Heart left ventricle (tissue), 13 donors: ENCODE results near the gene CDC42SE2.

Experiments
- POLR2A ChIP-seq, 2 donors: fragments of 450-650 bp; IDR thresholded peaks; one replicate each; pipeline ENCODE4 v1.6.1; 2017; ENCODE audit warnings: antibody characterized with exemption in 2 of 2, mild to moderate bottlenecking in 2 of 2, moderate library complexity in 2 of 2
- TF ChIP-seq, protein P1 (sequence below), 12 donors: fragments of 200-600 bp; sonication (generic) in 4 of 12; IDR thresholded peaks; one replicate each; pipeline versions ENCODE4 v1.5.0 to v1.8.0; 2018 to 2022; ENCODE audit warnings: antibody characterized with exemption in 12 of 12, mild to moderate bottlenecking in 5 of 12
- donor health status: ischemic (EF 13 %, LVEDD 7.1; RV severe dilation, severe dysfunction).
- donor health status: DM: no; HTN: yes; CAD: no.
- donor health status: DM: no; HTN: no; CAD: no.
- donor health status: ischemic (EF 25% LVEDD 6.9; RV normal size, moderate dysfunction).
- donor health status: ischemic (EF 25% LVEDD 5.7; RV mildly dilated, moderate dysfunction).
- donor health status: ischemic (EF 35%, LVEDD 5.7; RV mildly dilated, moderate dysfunction).
- donor health status: nonischemic (EF 11% LVEDD 7.7; RV severe dilation, severe dysfunction).
- donor health status: DM: yes; HTN: yes; CAD: no.
- donor health status: PGD.
- donor health status: ischemic (EF 29% LVEDD 5.4; RV normal size, mild dysfunction).
- donor health status: nonischemic (EF 23%, LVEDD 6.1; RV moderate dilation, normal function).

DNA sequence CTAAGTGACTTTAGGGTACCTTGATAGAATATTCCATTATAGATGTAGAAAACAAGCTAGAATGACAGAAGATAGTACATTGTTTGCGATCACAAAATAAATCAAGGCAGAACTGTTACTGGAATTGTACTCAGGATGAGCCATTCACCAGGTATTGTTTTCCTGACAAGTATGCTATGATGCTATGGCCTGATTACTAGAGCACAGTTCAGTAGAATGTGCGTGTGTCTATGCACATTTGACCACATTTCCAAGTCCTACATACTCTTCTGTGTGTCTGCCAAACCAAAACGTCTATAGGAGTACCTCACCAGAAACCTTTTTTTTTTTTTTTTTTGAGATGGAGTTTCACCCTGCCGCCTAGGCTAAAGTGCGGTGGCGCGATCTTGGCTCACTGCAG lies 43.3 kb upstream of the CDC42SE2 start:
- TF ChIP-seq, protein P1, sequence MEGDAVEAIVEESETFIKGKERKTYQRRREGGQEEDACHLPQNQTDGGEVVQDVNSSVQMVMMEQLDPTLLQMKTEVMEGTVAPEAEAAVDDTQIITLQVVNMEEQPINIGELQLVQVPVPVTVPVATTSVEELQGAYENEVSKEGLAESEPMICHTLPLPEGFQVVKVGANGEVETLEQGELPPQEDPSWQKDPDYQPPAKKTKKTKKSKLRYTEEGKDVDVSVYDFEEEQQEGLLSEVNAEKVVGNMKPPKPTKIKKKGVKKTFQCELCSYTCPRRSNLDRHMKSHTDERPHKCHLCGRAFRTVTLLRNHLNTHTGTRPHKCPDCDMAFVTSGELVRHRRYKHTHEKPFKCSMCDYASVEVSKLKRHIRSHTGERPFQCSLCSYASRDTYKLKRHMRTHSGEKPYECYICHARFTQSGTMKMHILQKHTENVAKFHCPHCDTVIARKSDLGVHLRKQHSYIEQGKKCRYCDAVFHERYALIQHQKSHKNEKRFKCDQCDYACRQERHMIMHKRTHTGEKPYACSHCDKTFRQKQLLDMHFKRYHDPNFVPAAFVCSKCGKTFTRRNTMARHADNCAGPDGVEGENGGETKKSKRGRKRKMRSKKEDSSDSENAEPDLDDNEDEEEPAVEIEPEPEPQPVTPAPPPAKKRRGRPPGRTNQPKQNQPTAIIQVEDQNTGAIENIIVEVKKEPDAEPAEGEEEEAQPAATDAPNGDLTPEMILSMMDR (IDR thresholded peaks at IDR 0.05) = no peak
- no peak for TF ChIP-seq POLR2A (IDR thresholded peaks at IDR 0.05)
